Cardiac fibroblast (primary cell): ENCODE data around the gene C4orf51.
"Not testable (repeated sequence)": the region's sequence is repeated elsewhere in the genome, so short reads cannot be mapped to it uniquely, and the experiment has no call there.

ENCODE experiments used
- DNase-seq, 2 donors: peaks; one replicate each; pipeline versions ENCODE4 v3.0.0 to v3.0.0-alpha.2; 2010; ENCODE audit warnings: low read depth in 2 of 2
- H3K4me3 ChIP-seq, 2 donors: replicated peaks in 1 of 2; 1 replicate in 1 of 2; 2 replicates in 1 of 2; pipeline ENCODE4 v1.5.1; 2011; ENCODE audit warnings: low read depth in 2 of 2, low read length in 2 of 2, mild to moderate bottlenecking in 2 of 2, moderate library complexity in 1 of 2
- CTCF ChIP-seq: IDR thresholded peaks from one replicate; pipeline ENCODE4 v1.5.1; 2011; ENCODE audit warnings: low read depth, mild to moderate bottlenecking, low read length, inconsistent platforms

C4orf51 gene

DNA sequence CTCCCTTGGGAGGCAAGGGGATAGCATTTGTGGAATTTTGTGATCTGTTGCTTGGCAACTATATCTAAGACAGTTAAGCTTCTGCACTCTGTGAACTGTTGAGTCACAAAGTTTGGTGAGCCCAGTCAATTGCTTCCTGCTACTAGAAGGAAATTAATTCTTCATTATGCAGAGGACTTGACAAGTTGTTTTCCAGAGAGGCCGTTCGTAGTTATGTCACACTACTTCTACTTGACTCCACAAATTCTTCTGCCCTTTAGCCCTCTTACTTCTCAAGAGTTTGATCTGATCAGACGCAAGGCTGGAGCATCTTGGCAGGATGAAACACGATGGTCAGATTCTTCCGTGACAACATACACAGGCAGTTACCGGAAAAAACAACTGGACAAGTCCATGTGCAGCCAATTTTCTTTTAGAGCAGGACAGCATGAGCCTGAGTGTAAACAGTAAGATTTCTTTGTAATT lies at the start of gene C4orf51:
Gene C4orf51, plus strand, starts transcription at position 156 of the 465 bp plus-strand sequence. Its CDS starts 58 bp downstream, at position 214.
- DNase-seq: peak; percentile 62 to 63
- TF ChIP-seq CTCF: no peak
- no peak within 1 kb of the TSS for H3K4me3 ChIP-seq

GRCh38 chr4:145635117-145635516 lies 44.8 kb upstream of the C4orf51 start:
- DNase-seq: no peak
- H3K4me3 ChIP-seq: no peak overlapping the region
- TF ChIP-seq CTCF: no peak

DNA sequence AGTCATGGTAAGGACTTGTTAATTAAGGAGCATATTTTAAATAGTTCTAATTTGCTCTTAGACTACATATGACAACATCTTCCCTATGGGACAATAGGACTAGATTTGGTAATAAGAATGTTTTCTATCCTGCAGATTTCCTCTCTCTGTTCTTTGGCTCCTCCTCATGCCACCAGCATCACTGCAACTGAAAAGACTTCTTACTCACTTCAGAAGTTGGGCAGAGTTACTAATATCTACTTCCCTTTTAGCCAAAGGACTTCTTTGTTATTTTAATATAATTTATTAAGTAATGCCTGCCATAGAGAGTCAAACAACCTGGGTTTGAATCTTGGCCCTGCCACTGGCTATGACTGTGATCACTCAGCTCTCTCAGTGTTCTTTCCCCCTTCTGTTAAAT lies 44.3 kb upstream of the C4orf51 start:
- H3K4me3 ChIP-seq: no peak overlapping the region
- TF ChIP-seq CTCF: no peak
- DNase-seq: peak in 1 of 2 donors; percentile 35

DNA sequence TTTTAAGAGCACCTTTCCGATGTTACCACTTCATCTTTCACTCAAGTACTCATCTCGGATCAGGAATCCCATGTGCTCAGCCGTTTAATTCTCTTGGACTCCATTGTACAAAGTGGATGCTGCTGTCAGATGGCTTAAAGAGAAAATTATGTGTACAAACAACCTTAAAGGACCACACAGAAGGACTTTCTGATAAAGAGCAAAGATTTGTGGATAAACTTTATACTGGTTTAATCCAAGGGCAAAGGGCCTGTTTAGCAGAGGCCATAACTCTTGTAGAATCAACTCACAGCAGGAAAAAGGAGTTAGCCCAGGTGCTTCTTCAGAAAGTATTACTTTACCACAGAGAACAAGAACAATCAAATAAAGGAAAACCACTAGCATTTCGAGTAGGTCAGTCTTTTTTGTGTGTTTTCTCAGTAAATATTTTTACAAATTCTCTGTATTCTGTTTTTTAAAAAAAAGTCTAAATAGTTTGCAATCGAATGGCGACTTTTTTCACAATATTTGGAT lies 40.7 kb upstream of the C4orf51 start:
- TF ChIP-seq CTCF: no peak
- no peak for DNase-seq
- no peak overlapping the region for H3K4me3 ChIP-seq

DNA sequence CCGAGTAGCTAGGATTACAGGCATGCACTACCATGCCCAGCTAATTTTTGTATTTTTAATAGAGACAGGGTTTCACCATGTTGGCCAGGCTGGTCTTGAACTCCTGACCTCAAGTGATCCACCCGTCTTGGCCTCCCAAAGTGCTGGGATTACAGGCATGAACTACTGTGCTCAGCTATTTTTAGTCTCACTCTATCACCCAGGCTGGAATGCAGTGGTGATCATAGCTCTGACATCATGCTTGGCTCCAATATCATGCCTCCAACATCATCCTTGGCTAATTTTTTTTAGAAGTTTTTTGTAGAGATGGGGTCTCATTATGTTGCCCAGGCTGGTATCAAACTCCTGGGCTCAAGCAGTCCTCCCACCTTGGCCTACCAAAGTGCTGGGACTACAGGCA lies 39.7 kb upstream of the C4orf51 start:
- peak; percentile 66 to 69 for DNase-seq
- not testable (repeated sequence) for H3K4me3 ChIP-seq

DNA sequence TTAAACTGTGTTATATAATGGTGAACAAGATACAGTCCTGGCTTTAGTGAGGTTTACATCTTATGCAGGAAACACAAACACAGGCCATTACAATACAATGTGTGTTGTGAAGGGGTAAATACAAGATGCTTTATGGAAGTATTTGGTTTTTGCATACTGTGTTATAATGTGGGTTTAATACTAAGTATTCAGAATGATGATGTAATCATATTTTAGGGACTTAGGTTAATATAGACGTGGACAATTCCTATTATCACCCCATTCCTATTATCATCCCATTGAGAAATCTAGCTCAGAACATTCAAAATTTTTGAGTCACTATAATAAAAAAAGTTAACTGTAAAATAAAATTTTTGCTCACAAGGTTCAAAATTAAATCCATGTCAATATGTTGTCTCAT lies 36.7 kb upstream of the C4orf51 start:
- TF ChIP-seq CTCF: no peak
- no peak overlapping the region for H3K4me3 ChIP-seq
- DNase-seq: no peak

GRCh38 chr4:145644699-145645098 lies 35.2 kb upstream of the C4orf51 start:
- DNase-seq: peak in 1 of 2 donors; percentile 4
- H3K4me3 ChIP-seq: no peak overlapping the region
- TF ChIP-seq CTCF: no peak
